Measurements from ENCODE around the gene ELMO1. TPM values are rescaled to one million over a fixed set of nuclear protein-coding genes. Genes with fewer than 3 reads are reported as not detected.

Gene ELMO1
- total and polyA plus RNA-seq, 2 of the 13 experiments (the other 11 are each of a cell fraction or from before 2014, with no cell fraction given): 0.11 to 0.17 TPM

DNA sequence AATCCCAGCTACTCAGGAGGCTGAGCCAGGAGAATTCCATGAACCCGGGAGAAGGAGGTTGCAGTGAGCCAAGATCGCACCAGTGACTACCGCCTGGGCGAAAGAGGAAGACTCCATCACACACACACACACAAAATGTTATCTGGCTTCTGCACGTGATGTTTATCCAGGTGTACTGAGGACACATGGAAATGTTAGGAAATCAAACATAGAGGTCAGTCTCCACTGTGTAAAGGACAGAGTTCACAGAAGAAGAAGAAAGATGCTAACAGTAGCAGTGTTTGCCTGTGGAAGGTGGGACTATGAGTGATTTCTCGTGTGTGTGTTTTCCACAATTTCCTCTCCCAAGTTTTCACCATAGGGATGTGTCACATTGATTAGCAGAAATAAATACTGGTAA, 256.9 kb downstream of the ELMO1 start:
- Histone ChIP-seq H3K4me3 (replicated peaks in 1 of 3; ENCODE audit: insufficient read depth in 1 of 3, low read depth in 2 of 3, low read length in 3 of 3) (no peak overlapping the region), H3K9me3 (ENCODE audit: low read length) (no peaks in the 10 kb centered on the region), H3K36me3 (replicated peaks in 1 of 2; ENCODE audit: control insufficient read depth in 1 of 2, insufficient read depth in 2 of 2, low read length in 2 of 2) (no peaks in the 10 kb centered on the region), H3K4me1 (ENCODE audit: insufficient read depth, low read length) (peaks cover 26% of the 10 kb centered on the region), H4K20me1 (ENCODE audit: insufficient read depth, low read length) (no peaks in the 10 kb centered on the region), H2AFZ (ENCODE audit: low read length) (no peak overlapping the region), H3K4me2 (ENCODE audit: low read depth, low read length) (peak overlapping the region; percentile 10; the same call in 1 of the 2 replicates), H3K9ac (ENCODE audit: insufficient read depth, low read depth, low read length) (no peak overlapping the region), H3K27ac (ENCODE audit: extremely low read length, insufficient read depth, low read length) (peak overlapping the region; percentile 44), H3K79me2 (ENCODE audit: insufficient read depth, low read length) (no peaks in the 10 kb centered on the region), H3K27me3 (ENCODE audit: control insufficient read depth in 1 of 2, insufficient read depth in 2 of 2, low read length in 2 of 2) (no peaks in the 10 kb centered on the region)
- ATAC-seq (peak; percentile 95), DNase-seq (ENCODE audit: low spot score) (peak; percentile 88), FAIRE-seq (peak; percentile 95)
- intact Hi-C loops (cut with micrococcal nuclease; ENCODE audit: unreplicated experiment) (no loop called here), in situ Hi-C loops (cut with HindIII; ENCODE audit: extremely low pct_ligation_motif_present, low pct_unique_long_range_greater_than_20kb) (loop anchor here (25.0 kb wide), 1 partner anchor 529 kb away; no protein-coding TSS in a partner anchor)
- no TSS peak for BruUV-seq (replicated peaks)
- 11% methylated on average over 6 of the region's 6 CpGs for WGBS (ENCODE audit: low lambda C conversion rate)
- POLR2A ChIA-PET: no interaction called here
- CTCF ChIA-PET (ENCODE audit: low intra/inter-chr PET ratio, low total read pairs): no interaction called here
- TF ChIP-seq NONO (IDR thresholded peaks at IDR 0.05): no peak
- TF ChIP-seq NONO (CRISPR knock-in tag; conservative IDR thresholded peaks at IDR 0.05): peak; percentile 82
- TF ChIP-seq, protein P1, sequence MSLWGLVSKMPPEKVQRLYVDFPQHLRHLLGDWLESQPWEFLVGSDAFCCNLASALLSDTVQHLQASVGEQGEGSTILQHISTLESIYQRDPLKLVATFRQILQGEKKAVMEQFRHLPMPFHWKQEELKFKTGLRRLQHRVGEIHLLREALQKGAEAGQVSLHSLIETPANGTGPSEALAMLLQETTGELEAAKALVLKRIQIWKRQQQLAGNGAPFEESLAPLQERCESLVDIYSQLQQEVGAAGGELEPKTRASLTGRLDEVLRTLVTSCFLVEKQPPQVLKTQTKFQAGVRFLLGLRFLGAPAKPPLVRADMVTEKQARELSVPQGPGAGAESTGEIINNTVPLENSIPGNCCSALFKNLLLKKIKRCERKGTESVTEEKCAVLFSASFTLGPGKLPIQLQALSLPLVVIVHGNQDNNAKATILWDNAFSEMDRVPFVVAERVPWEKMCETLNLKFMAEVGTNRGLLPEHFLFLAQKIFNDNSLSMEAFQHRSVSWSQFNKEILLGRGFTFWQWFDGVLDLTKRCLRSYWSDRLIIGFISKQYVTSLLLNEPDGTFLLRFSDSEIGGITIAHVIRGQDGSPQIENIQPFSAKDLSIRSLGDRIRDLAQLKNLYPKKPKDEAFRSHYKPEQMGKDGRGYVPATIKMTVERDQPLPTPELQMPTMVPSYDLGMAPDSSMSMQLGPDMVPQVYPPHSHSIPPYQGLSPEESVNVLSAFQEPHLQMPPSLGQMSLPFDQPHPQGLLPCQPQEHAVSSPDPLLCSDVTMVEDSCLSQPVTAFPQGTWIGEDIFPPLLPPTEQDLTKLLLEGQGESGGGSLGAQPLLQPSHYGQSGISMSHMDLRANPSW (CRISPR knock-in tag; IDR thresholded peaks at IDR 0.05; ENCODE audit: borderline replicate concordance): no peak
- TF ChIP-seq ZNF614 (CRISPR knock-in tag; IDR thresholded peaks at IDR 0.05; ENCODE audit: borderline replicate concordance): peak; percentile 53; the same call in 1 of the 2 replicates
- TF ChIP-seq PAX8 (CRISPR knock-in tag; IDR thresholded peaks at IDR 0.05; ENCODE audit: borderline replicate concordance): no peak
- TF ChIP-seq, protein P2, sequence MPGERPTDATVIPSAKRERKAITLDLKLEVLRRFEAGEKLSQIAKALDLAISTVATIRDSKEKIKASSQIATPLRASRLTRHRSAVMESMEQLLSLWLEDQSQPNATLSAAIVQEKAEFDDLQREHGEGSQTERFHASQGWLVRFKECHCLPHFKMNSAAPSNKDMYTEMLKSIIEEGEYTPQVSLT (CRISPR knock-in tag; IDR thresholded peaks at IDR 0.05; ENCODE audit: borderline replicate concordance, low read depth): no peak
- TF ChIP-seq, protein P3, sequence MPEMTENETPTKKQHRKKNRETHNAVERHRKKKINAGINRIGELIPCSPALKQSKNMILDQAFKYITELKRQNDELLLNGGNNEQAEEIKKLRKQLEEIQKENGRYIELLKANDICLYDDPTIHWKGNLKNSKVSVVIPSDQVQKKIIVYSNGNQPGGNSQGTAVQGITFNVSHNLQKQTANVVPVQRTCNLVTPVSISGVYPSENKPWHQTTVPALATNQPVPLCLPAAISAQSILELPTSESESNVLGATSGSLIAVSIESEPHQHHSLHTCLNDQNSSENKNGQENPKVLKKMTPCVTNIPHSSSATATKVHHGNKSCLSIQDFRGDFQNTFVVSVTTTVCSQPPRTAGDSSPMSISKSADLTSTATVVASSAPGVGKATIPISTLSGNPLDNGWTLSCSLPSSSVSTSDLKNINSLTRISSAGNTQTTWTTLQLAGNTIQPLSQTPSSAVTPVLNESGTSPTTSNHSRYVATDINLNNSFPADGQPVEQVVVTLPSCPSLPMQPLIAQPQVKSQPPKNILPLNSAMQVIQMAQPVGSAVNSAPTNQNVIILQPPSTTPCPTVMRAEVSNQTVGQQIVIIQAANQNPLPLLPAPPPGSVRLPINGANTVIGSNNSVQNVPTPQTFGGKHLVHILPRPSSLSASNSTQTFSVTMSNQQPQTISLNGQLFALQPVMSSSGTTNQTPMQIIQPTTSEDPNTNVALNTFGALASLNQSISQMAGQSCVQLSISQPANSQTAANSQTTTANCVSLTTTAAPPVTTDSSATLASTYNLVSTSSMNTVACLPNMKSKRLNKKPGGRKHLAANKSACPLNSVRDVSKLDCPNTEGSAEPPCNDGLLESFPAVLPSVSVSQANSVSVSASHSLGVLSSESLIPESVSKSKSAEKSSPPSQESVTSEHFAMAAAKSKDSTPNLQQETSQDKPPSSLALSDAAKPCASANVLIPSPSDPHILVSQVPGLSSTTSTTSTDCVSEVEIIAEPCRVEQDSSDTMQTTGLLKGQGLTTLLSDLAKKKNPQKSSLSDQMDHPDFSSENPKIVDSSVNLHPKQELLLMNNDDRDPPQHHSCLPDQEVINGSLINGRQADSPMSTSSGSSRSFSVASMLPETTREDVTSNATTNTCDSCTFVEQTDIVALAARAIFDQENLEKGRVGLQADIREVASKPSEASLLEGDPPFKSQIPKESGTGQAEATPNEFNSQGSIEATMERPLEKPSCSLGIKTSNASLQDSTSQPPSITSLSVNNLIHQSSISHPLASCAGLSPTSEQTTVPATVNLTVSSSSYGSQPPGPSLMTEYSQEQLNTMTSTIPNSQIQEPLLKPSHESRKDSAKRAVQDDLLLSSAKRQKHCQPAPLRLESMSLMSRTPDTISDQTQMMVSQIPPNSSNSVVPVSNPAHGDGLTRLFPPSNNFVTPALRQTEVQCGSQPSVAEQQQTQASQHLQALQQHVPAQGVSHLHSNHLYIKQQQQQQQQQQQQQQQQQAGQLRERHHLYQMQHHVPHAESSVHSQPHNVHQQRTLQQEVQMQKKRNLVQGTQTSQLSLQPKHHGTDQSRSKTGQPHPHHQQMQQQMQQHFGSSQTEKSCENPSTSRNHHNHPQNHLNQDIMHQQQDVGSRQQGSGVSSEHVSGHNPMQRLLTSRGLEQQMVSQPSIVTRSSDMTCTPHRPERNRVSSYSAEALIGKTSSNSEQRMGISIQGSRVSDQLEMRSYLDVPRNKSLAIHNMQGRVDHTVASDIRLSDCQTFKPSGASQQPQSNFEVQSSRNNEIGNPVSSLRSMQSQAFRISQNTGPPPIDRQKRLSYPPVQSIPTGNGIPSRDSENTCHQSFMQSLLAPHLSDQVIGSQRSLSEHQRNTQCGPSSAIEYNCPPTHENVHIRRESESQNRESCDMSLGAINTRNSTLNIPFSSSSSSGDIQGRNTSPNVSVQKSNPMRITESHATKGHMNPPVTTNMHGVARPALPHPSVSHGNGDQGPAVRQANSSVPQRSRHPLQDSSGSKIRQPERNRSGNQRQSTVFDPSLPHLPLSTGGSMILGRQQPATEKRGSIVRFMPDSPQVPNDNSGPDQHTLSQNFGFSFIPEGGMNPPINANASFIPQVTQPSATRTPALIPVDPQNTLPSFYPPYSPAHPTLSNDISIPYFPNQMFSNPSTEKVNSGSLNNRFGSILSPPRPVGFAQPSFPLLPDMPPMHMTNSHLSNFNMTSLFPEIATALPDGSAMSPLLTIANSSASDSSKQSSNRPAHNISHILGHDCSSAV (CRISPR knock-in tag; IDR thresholded peaks at IDR 0.05; ENCODE audit: borderline replicate concordance): no peak
- TF ChIP-seq, protein P4, sequence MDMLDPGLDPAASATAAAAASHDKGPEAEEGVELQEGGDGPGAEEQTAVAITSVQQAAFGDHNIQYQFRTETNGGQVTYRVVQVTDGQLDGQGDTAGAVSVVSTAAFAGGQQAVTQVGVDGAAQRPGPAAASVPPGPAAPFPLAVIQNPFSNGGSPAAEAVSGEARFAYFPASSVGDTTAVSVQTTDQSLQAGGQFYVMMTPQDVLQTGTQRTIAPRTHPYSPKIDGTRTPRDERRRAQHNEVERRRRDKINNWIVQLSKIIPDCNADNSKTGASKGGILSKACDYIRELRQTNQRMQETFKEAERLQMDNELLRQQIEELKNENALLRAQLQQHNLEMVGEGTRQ (IDR thresholded peaks at IDR 0.05; ENCODE audit: low read depth, low read length): peak; percentile 79
- TF ChIP-seq, protein P4 (CRISPR knock-in tag; IDR thresholded peaks at IDR 0.05; ENCODE audit: borderline replicate concordance): peak; percentile 91; the same call in 1 of the 2 replicates
- TF ChIP-seq ZNF256 (CRISPR knock-in tag; conservative IDR thresholded peaks at IDR 0.05): no peak
- no peak for TF ChIP-seq ZNF224 (CRISPR knock-in tag; IDR thresholded peaks at IDR 0.05)

Measured in HepG2 (cell line).